OCI-LY1 (cell line): ENCODE results near the gene SLAMF8.

Source experiments
- EZH2 ChIP-seq: fragments of 200-600 bp; sonication (generic), shearing (Covaris generic); IDR thresholded peaks from 2 replicates; pipeline ENCODE4 v1.8.0; 2017; ENCODE audit warnings: borderline replicate concordance, mixed run types, mild to moderate bottlenecking, antibody characterized with exemption, low read length, moderate library complexity, mixed read lengths
- TF ChIP-seq, protein P1 (sequence below): fragments of 200-600 bp; sonication (generic), shearing (Covaris generic); IDR thresholded peaks from 2 replicates; pipeline ENCODE4 v1.5.1; 2017; ENCODE audit warnings: mild to moderate bottlenecking, antibody characterized with exemption, low read length, moderate library complexity, mixed read lengths

DNA sequence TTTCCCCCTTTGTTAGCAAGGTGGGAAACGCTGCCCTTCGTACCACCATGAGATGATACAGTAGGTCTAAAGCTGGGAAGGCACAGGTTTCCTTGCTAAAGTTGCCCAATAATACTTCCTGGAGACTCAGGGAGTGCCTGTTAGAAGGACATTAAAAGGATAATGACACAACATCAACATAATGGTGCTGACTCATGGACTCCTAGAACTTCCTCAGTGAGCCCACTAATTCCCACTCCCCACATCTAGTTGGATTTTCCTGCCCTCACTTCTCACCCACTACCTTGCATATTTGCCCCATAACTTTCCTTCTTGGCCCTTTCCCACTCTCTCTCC is 55.8 kb downstream of the SLAMF8 start:
- TF ChIP-seq, protein P1, sequence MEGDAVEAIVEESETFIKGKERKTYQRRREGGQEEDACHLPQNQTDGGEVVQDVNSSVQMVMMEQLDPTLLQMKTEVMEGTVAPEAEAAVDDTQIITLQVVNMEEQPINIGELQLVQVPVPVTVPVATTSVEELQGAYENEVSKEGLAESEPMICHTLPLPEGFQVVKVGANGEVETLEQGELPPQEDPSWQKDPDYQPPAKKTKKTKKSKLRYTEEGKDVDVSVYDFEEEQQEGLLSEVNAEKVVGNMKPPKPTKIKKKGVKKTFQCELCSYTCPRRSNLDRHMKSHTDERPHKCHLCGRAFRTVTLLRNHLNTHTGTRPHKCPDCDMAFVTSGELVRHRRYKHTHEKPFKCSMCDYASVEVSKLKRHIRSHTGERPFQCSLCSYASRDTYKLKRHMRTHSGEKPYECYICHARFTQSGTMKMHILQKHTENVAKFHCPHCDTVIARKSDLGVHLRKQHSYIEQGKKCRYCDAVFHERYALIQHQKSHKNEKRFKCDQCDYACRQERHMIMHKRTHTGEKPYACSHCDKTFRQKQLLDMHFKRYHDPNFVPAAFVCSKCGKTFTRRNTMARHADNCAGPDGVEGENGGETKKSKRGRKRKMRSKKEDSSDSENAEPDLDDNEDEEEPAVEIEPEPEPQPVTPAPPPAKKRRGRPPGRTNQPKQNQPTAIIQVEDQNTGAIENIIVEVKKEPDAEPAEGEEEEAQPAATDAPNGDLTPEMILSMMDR = no peak
- no peak for TF ChIP-seq EZH2
